ENCODE measurements around the gene ALOX12.
"Not testable (repeated sequence)": the region's sequence is repeated elsewhere in the genome, so short reads cannot be mapped to it uniquely, and the experiment has no call there.

The ALOX12 gene, protein sequence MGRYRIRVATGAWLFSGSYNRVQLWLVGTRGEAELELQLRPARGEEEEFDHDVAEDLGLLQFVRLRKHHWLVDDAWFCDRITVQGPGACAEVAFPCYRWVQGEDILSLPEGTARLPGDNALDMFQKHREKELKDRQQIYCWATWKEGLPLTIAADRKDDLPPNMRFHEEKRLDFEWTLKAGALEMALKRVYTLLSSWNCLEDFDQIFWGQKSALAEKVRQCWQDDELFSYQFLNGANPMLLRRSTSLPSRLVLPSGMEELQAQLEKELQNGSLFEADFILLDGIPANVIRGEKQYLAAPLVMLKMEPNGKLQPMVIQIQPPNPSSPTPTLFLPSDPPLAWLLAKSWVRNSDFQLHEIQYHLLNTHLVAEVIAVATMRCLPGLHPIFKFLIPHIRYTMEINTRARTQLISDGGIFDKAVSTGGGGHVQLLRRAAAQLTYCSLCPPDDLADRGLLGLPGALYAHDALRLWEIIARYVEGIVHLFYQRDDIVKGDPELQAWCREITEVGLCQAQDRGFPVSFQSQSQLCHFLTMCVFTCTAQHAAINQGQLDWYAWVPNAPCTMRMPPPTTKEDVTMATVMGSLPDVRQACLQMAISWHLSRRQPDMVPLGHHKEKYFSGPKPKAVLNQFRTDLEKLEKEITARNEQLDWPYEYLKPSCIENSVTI

DNA sequence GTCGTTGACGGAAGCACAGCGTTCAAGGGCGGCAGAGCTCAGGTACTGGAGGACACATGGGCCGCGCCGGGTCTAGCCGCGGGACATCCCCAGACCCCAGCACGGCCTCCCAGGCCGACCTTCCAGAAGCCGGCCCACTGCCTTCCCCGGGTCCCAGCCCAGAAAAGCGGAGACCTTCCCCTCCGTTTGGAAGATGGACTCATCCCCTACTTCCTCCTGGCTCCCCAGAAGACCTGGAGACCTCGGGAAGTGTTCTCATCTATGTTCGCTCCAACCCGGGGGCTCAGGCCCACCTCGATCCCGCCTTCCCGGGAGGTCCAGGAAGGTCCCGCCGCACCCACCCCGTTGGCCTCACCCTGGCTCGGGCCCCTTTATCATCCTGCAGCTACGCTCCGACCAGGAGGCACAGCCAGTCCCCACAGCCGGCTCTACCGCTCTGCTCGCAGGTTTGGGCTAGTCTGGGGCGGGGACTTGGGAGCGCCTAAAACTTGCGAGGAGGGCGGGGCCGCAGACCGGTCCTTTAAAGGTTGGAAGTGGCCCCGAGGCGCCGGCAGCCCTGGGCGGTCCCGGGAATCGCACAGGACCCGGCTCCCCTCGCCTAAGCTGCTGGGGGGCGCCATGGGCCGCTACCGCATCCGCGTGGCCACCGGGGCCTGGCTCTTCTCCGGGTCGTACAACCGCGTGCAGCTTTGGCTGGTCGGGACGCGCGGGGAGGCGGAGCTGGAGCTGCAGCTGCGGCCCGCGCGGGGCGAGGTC is at the start of gene ALOX12:
TSS of gene ALOX12 (plus strand) at position 550 of the 756 bp plus-strand sequence. CDS start at position 619, 69 bp downstream.
- DNase-seq (ENCODE audit: low spot score): peak; percentile 38

DNA sequence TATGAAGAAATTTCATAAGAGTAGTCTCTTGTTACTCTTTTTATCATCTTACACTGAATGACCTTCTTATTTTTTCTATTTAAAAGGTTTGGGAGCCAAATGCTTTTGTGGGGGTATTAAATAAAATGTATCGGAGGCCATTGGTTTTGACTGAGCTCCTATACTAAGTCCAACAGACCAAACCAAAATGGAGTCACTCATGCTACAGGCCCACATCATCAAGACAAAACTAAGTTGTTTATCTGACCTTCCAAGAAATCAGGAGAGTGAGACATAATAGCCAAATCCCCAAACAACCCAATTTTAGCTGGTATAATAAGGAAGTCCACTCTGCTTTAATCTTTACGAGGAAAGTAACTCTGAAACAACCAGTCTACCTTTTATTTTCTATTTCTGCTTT is 48.1 kb upstream of the ALOX12 start:
- no peak for DNase-seq (ENCODE audit: low spot score)

DNA sequence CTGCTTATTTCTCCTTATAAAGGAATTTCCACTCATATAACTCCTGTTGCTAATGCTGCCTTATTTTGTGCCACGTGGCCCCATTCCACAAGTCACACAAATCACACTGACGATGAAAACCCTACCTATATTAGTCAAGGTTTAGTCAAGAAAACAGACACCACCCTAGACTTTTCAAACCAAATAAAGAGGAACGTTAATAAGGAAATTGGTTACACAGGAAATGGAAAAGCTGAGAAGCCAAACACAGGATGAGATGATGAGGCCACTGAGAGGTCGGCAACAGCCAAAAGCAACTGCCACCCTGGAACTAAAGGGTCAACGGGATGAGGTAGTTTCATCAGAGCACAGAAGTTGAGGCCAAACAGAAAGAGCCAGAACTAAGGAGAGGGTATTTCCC is 47.3 kb upstream of the ALOX12 start:
- no peak for DNase-seq (ENCODE audit: low spot score)

DNA sequence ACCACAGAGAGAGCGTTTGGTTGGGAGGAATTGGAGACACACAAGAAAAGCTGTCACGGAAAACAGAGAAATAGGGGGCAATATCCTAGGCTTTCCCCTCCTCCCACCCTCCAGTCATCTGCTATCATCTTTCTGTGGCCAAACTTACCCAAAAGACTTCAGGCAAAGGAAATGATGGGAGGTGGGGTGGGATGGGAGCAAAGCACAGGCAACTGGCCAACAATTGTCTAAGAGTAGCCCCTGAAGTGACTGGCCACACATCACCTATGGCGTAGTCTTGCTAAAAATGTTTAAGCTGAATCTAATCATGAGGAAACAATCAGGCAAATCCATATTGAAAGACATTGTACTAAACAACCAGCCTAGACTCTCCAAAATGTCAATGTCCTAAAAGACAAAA is 46.9 kb upstream of the ALOX12 start:
- DNase-seq (ENCODE audit: low spot score): no peak

DNA sequence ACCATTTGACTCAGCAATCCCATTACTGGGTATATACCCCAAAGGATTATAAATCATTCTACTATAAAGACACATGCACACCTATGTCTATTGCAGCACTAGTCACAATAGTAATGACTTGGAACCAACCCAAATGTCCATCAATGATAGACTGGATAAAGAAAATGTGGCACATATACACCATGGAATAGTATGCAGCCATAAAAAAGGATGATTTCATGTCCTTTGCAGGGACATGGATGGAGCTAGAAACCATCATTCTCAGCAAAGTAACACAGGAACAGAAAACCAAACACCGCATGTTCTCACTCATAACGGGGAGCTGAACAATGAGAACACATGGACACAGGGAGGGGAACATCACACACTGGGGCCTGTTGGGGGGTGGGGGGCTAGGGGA is 44.9 kb upstream of the ALOX12 start:
- not testable (repeated sequence) for DNase-seq (ENCODE audit: low spot score)

DNA sequence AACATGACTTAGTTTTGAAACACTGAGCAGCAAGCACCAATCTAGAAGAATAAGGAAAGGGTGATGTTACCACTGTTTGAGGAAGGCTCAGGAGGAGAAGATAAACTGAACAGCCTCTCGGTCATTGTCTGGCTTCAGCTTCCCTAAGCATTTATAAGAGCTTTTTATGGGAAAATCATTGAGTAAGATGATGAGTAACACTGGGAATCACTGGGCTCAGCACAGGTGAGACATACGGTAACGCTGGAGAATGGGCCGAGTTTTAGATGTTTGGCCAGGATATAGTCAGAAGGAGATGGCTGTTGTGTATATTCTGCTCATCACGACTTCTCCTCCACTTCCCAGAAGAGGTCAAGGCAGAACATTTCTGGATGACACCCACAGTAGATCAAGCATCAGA is 42.2 kb upstream of the ALOX12 start:
- DNase-seq (ENCODE audit: low spot score): no peak

DNA sequence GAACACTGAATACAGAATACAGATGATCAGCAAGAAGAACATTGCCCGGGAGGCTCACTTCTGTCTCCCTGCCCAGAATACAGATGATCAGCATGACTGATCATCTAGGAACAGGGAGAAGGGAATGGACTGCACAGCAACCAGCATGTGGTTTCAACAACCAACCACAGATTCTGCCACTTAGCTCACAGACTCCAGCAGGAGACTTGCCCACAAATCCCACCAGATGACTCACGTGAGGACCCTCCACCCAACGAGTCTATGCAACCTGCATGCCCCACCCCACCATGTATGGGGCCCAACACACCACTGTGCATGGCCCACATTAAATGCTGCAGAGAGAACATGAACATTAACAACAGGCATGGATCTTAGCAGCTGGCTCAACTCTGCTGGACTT is 36.1 kb upstream of the ALOX12 start:
- DNase-seq (ENCODE audit: low spot score): no peak

DNA sequence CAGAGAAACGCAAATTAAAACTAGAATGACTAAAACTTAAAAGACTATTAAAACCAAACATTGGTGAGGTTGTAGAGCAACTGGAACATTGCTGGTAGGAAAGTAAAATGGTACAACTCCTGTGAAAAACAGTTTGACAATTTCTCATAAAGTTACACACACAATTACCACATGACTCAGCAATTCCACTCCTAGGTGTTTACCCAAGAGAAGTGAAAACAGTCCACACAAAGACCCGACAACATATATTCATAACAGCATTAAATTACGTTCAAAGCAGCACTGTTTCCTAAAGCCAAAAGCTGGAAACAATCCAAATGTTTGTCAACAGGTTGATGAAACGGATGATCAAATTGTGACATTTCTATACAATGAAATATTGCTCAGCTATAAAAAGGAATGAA is 26.5 kb upstream of the ALOX12 start:
- no peak for DNase-seq (ENCODE audit: low spot score)

DNA sequence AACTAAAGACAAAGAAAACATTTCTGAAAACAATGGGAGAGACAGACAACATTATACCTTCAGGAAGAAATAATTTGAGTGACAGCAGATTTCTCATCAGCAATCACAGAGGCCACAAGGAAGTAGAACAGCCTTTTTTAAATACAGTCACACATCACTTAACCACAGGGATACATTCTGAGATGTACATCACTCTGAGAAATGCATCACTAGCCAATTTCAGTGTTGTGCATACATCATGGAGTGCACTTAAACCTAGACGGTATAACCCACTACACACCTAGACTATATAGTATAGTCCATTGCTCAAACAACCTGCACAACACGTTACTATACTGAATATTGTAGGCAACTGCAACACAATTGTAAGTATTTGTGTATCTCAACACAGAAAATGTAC is 24.9 kb upstream of the ALOX12 start:
- DNase-seq (ENCODE audit: low spot score): no peak

DNA sequence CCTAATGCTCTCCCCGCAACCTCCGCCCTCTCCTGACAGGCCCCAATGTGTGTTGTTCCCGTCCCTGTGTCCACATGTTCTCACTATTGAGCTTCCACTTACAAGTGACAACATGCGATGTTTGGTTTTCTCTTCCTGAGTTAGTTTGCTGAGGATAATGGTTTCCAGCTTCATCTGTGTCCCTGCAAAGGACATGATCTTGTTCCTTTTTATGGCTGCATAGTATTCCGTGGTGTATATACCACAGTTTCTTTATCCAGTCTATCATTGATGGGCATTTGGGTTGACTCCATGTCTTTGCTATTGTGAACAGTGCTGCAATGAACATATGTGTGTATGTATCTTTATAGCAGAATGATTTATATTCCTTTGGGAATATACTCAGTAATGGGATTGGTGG is 16.4 kb upstream of the ALOX12 start:
- DNase-seq (ENCODE audit: low spot score): not testable (repeated sequence)

DNA sequence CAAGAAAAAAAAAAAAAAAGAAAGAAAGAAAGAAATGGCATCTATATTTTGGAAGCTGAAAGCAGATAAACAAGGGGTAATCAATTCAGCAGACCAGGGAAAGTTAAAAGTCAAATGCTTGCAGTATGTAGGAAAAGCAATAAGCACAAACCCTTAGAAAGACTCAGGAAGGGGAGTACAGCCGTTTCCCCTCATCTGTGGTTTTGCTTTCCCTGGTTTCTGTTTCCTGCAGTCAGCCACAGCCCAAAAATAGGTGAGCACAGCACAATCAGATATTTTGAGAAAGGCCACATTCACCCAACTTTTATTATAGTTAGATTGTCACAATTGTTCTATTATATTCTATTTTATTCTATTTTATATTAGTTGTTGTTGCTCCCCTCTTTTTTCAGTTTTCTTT is 14.4 kb upstream of the ALOX12 start:
- DNase-seq (ENCODE audit: low spot score): no peak

DNA sequence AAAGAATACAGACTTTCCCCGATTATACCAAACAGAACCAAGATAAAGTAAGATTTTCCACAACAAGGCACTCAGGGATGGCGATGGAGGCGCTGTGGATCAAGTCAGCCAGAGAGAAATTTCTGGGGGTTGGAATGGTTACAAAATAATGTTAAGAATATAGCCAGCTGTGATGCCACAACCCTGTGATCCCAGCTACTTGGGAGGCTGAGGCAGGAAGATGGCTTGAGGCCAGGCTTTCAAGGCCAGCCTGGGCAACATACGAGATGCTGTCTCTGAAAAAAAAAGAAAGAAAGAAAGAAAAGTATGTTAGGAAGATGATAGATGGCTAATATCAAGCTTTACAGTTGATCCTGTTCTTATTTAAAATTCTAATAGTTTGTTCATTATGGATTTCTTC is 10.6 kb upstream of the ALOX12 start:
- DNase-seq (ENCODE audit: low spot score): no peak

DNA sequence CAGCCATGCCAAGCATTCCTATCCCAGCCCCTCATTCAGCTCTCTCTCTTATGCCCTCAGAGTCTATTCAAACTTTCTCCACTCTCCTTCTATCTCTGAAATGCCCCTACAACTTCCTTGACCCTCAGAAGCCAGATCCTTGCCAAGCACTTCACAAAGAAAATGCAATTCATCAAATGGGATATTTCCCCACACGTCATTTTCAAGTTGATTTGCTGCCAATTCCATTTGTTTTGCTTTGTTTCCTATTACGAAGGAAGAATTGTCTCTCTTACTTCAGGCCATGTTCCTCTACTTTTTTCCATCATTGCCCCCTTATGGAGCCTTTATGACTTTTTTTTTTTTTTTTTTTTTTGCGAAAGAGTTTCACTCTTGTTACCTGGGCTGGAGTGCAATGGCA is 9.2 kb upstream of the ALOX12 start:
- no peak for DNase-seq (ENCODE audit: low spot score)

DNA sequence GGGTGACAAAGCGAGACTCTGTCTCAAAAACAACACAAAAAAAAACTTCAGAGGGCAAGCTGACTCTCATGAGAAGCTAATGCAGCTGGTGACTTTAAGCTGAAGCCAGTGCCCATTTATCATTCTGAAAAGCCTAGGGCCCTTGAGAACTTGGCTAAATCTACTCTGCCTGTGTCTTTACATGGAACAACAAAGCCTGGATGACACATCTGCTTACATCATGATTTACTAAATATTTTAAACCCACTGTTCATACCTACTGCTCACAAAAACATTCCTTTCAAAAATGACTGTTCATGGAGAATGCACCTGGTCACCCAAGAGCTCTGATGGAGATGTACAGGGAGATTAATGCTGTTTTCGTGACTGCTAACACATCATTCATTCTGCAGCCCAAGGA is 6.1 kb upstream of the ALOX12 start:
- DNase-seq (ENCODE audit: low spot score): no peak

DNA sequence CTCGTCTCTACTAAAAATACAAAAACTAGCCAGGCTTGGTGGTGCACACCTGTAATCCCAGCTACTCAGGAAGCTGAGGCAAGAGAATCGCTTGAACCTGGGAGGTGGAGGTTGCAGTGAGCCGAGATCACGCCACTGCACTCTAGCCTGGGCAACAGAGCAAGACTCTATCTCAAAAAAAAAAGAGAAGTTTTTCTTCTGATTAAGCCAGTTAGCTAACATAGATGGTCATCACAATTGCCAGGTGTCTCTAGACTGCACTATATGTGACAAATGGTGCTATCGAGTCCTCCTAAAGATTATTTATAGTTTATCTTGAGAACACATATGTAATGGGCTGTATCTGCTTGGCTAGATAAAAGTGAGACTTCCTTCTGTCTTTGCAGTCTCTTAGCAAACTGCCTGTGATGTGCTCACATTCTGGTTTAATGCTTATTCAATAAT is 2.2 kb upstream of the ALOX12 start:
- not testable (repeated sequence) for DNase-seq (ENCODE audit: low spot score)

DNA sequence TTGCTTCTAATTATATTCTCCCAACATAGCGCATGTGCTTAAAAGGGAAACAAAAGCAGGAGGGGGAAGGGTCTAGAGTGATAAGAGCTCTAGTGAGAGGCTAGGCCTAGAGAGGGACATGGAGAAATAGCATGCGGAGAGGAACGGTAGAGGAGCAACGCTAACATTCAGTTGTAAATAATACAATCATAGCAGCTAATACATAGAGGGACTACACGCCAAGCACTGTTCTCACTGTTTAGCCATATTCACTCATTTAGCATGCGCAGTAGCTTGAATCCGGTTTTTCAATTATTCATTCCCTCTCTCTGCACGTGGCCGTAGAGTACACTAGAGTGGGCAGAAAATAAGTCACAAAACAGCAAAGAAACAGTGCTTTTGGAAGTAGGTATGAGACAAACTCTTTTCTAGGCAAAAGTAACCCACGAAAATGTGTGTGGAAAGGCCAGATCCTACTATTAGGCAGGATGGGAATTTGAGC is 1.7 kb upstream of the ALOX12 start:
- no peak for DNase-seq (ENCODE audit: low spot score)

DNA sequence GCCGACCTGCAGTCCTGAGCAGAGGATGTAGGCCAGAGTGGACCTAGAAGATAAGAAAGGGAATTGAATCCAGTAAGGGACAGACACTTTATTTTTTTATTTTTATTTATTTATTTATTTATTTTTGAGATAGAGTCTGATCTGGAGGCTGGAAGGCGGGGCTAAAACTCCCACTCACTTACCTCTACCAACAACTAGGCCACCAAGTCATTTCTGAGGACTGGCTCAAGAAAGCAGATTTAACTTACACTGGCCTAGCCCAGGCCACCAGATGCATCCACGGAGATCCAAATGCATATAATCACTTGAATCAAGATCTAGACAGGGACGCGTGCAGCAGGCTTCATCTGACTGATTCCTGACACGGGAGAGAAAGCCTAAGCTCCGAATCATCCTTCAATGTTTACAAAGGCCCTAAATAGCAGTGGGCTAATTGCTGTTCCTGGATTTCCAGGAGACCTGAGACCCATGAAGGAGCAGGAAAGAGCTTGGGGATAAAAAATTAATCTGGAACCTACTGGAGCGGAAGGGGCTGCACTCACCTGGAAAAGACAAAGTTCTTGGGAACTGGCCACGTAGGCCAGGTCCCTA is 1.1 kb upstream of the ALOX12 start:
- DNase-seq (ENCODE audit: low spot score): no peak

DNA sequence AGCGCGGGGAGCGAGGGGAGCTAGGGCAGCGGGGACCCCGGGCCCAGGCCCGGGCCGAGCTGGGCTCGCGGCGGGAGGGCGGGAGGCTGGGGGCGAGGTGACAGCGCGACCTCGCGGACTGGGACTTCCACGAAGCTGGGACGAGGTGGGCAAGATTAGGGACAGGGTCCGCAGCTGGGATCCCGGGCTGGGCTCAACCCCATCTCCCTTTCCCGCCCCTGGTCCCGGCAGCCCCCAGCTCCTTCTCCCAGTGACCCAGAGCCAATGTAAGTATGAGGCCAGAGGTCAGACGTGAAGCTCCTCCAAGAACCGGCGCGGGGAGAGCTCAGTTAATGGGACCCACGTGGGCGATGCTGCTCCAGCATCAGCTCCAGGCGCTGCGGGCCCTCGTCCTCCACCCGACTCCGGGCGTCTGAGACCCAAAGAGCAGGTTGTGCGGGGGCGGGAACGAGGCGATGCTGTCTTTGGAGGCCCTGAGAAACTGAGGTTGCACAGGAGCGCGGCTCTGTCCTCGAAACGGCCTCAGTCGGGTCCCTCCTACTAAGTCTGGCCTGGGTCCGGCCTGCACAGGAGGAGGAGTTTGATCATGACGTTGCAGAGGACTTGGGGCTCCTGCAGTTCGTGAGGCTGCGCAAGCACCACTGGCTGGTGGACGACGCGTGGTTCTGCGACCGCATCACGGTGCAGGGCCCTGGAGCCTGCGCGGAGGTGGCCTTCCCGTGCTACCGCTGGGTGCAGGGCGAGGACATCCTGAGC is 585 bp downstream of the ALOX12 start:
- DNase-seq (ENCODE audit: low spot score): no peak

DNA sequence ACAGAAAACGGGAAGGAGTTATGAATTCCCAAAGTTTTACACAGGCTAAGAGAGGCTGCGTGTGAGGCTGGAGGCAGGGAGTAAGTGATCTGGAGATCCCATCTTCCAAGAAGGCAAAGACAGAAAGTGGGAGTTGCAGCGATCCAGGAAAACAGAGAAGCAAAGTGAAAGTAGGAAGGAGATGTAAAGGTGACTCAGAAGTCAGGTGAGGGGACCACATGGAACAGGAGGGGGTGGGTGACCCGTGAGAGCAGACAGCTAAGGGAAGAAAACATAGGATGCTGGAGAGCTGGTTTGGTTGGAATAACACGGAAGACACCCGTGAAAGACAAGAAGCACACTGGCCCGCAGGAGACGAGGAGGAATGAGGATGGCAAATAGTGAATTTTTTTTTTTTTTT is 1.3 kb downstream of the ALOX12 start:
- no peak for DNase-seq (ENCODE audit: low spot score)

DNA sequence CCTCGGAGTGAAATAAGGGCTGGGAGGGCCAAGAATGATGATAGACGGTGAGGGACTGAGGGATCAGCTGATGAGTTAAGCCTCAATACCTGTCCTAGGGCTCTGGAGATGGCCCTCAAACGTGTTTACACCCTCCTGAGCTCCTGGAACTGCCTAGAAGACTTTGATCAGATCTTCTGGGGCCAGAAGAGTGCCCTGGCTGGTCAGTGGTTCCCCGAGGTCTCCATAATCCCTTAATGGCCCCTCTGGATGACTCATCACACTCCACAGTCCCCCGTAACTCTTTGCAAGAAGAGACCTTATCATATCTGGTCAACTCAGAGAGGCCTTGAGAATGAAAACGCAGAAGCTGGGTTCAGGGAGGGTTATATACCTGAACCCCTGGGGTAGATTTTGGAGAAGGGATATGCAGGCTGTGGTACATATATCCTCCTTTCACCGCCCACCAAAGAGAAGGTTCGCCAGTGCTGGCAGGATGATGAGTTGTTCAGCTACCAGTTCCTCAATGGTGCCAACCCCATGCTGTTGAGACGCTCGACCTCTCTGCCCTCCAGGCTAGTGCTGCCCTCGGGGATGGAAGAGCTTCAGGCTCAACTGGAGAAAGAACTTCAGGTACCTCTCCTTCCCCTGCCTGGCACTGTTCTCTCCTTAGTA is 3.1 kb downstream of the ALOX12 start:
- no peak for DNase-seq (ENCODE audit: low spot score)

DNA sequence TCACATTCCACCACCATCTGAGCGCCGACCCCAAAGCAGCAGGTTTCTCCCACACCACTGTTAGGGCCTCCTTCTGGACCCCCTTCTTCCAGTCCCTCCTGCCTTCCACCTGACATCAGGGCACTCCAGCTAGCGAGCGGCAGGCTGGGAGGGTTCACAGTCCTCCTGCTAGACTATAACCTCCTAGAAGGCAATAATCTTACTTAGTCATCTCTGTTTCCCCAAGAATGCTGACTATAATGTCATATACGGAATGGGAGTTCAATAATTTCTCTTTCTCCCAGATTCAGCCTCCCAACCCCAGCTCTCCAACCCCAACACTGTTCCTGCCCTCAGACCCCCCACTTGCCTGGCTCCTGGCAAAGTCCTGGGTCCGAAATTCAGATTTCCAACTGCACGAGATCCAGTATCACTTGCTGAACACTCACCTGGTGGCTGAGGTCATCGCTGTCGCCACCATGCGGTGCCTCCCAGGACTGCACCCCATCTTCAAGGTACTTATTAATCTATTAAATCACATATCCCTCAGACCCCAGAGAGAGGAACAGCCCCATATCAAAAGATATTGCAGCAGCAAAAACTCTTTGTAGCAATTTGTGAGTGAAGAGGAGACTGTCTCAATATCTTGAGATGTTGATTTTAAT is 5.6 kb downstream of the ALOX12 start:
- DNase-seq (ENCODE audit: low spot score): peak; percentile 40
